ENCODE results near the gene VHLL.

VHLL gene

GRCh38 chr1:156291226-156292061, 7.7 kb downstream of the VHLL start:
- DNase-seq = peak; percentile 73 to 77

GRCh38 chr1:156289857-156290256, 9.2 kb downstream of the VHLL start:
- DNase-seq = no peak

- DNase-seq = no peak
Measured at GRCh38 chr1:156286061-156286460, 13.0 kb downstream of the VHLL start.

- DNase-seq = no peak
Measured at GRCh38 chr1:156285437-156285836, 13.7 kb downstream of the VHLL start.

- DNase-seq = peak; percentile 38 to 51
Measured at GRCh38 chr1:156284757-156285156, 14.3 kb downstream of the VHLL start.

- DNase-seq = no peak
Measured at GRCh38 chr1:156284112-156284511, 15.0 kb downstream of the VHLL start, which contains the start of gene TMEM79. Gene TMEM79 (plus strand): TSS chr1:156284325. CDS start chr1:156285227, 902 bp downstream.

GRCh38 chr1:156283521-156283920, 15.6 kb downstream of the VHLL start:
- DNase-seq = peak; percentile 18 to 45

- peak; percentile 99 for DNase-seq
Measured at GRCh38 chr1:156282479-156283222, 16.5 kb downstream of the VHLL start, which contains the start of gene SMG5. Gene SMG5 (minus strand): TSS chr1:156282825. CDS start chr1:156282680, 145 bp downstream.

- peak; percentile 70 to 86 for DNase-seq
Measured at GRCh38 chr1:156281693-156282478, 17.2 kb downstream of the VHLL start.

- peak; percentile 61 to 80 for DNase-seq
Measured at GRCh38 chr1:156281281-156281680, 17.8 kb downstream of the VHLL start.

- no peak for DNase-seq
Measured at GRCh38 chr1:156279837-156280236, 19.3 kb downstream of the VHLL start.

- peak; percentile 28 to 30 for DNase-seq
Measured at GRCh38 chr1:156276966-156277381, 22.1 kb downstream of the VHLL start.

- peak; percentile 41 to 82 for DNase-seq
Measured at GRCh38 chr1:156276532-156276931, 22.6 kb downstream of the VHLL start.

GRCh38 chr1:156270314-156270713, 28.8 kb downstream of the VHLL start:
- no peak for DNase-seq

GRCh38 chr1:156268336-156268735, 30.8 kb downstream of the VHLL start:
- no peak for DNase-seq

- DNase-seq = no peak
Measured at GRCh38 chr1:156266051-156266450, 33.1 kb downstream of the VHLL start.

- DNase-seq = no peak
Measured at GRCh38 chr1:156263288-156263655, 35.8 kb downstream of the VHLL start.

GRCh38 chr1:156262461-156263287, 36.4 kb downstream of the VHLL start:
- no peak for DNase-seq

GRCh38 chr1:156260896-156261295, 38.2 kb downstream of the VHLL start:
- DNase-seq = no peak

GRCh38 chr1:156259805-156260204, 39.3 kb downstream of the VHLL start:
- DNase-seq = no peak

- DNase-seq = no peak
Measured at GRCh38 chr1:156258859-156259258, 40.2 kb downstream of the VHLL start.

GRCh38 chr1:156257711-156258110, 41.4 kb downstream of the VHLL start:
- DNase-seq = no peak

Data from inflammatory macrophage (primary cell).